ENCODE measurements around the gene EIF4A3.
A peak's percentile ranks its signal among the peaks of the same experiment; 100 is the strongest.

The EIF4A3 gene

GRCh38 chr17:80108036-80108971 is 38.6 kb downstream of the EIF4A3 start:
- in situ Hi-C loops (cut with HindIII; ENCODE audit: low sequenced_read_pairs), result no loop called here
- H3K4me3 ChIP-seq (ENCODE audit: low read depth, low read length), result no peak overlapping the region
- no peak for DNase-seq (ENCODE audit: low read depth, low spot score)
- no peak for TF ChIP-seq CTCF (IDR thresholded peaks at IDR 0.05; ENCODE audit: low read depth, low read length)

- no peak overlapping the region for H3K4me3 ChIP-seq (ENCODE audit: low read depth, low read length)
- in situ Hi-C loops (cut with HindIII; ENCODE audit: low sequenced_read_pairs), result no loop called here
- no peak for TF ChIP-seq CTCF (IDR thresholded peaks at IDR 0.05; ENCODE audit: low read depth, low read length)
- no peak for DNase-seq (ENCODE audit: low read depth, low spot score)
Measured at GRCh38 chr17:80107231-80108021, 39.5 kb downstream of the EIF4A3 start.

GRCh38 chr17:80106751-80107150 is 40.2 kb downstream of the EIF4A3 start:
- H3K4me3 ChIP-seq (ENCODE audit: low read depth, low read length), result no peak overlapping the region
- no peak for TF ChIP-seq CTCF (IDR thresholded peaks at IDR 0.05; ENCODE audit: low read depth, low read length)
- in situ Hi-C loops (cut with HindIII; ENCODE audit: low sequenced_read_pairs), result no loop called here
- no peak for DNase-seq (ENCODE audit: low read depth, low spot score)

- no peak for TF ChIP-seq CTCF (IDR thresholded peaks at IDR 0.05; ENCODE audit: low read depth, low read length)
- in situ Hi-C loops (cut with HindIII; ENCODE audit: low sequenced_read_pairs), result no loop called here
- no peak for DNase-seq (ENCODE audit: low read depth, low spot score)
- no peak overlapping the region for H3K4me3 ChIP-seq (ENCODE audit: low read depth, low read length)
Measured at GRCh38 chr17:80106176-80106575, 40.8 kb downstream of the EIF4A3 start.

GRCh38 chr17:80105762-80106161 is 41.2 kb downstream of the EIF4A3 start:
- H3K4me3 ChIP-seq (ENCODE audit: low read depth, low read length), result no peak overlapping the region
- DNase-seq (ENCODE audit: low read depth, low spot score), result peak; percentile 62
- no peak for TF ChIP-seq CTCF (IDR thresholded peaks at IDR 0.05; ENCODE audit: low read depth, low read length)
- in situ Hi-C loops (cut with HindIII; ENCODE audit: low sequenced_read_pairs), result no loop called here

GRCh38 chr17:80104956-80105375 is 42.0 kb downstream of the EIF4A3 start:
- no peak overlapping the region for H3K4me3 ChIP-seq (ENCODE audit: low read depth, low read length)
- TF ChIP-seq CTCF (IDR thresholded peaks at IDR 0.05; ENCODE audit: low read depth, low read length), result no peak
- DNase-seq (ENCODE audit: low read depth, low spot score), result no peak
- in situ Hi-C loops (cut with HindIII; ENCODE audit: low sequenced_read_pairs), result no loop called here

Measured in astrocyte of the spinal cord (primary cell).